ENCODE data around the gene ARL9. TPM values are rescaled to one million over a fixed set of nuclear protein-coding genes. Genes with fewer than 3 reads are reported as not detected.

The ARL9 gene
- total and polyA plus RNA-seq, 9 of the 15 experiments (the other 6 are each of a cell fraction or from before 2014, with no cell fraction given) = 0.10 to 0.15 (median 0.11) TPM; not detected in 6

DNA sequence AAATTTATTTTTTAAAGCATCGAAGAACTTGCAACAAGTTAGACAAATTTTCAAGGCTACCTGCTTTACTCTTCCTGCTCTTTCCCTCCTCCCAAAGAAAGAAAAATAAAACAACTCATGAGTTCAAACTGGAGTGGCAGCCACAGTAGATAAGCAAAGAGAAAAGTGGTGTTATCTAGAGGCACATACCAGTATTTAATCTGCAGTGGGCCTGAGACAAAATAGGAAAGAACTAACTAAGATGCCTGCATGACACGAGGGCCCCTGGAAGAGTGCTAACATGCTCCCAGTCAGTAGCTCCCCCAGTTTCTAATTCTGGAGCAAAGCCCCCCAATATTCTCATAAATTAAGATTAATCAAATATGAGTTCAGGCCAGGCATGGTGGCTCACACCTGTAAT, 7.9 kb downstream of the ARL9 start (continued):
- TF ChIP-seq MTA3 (IDR thresholded peaks at IDR 0.05; ENCODE audit: borderline replicate concordance) = peak; percentile 52; the same call in 1 of the 2 replicates
- no peak for TF ChIP-seq ZBTB26 (CRISPR knock-in tag; IDR thresholded peaks at IDR 0.05)
- no peak for TF ChIP-seq E2F3 (CRISPR knock-in tag; IDR thresholded peaks at IDR 0.05)
- TF ChIP-seq, protein P1, sequence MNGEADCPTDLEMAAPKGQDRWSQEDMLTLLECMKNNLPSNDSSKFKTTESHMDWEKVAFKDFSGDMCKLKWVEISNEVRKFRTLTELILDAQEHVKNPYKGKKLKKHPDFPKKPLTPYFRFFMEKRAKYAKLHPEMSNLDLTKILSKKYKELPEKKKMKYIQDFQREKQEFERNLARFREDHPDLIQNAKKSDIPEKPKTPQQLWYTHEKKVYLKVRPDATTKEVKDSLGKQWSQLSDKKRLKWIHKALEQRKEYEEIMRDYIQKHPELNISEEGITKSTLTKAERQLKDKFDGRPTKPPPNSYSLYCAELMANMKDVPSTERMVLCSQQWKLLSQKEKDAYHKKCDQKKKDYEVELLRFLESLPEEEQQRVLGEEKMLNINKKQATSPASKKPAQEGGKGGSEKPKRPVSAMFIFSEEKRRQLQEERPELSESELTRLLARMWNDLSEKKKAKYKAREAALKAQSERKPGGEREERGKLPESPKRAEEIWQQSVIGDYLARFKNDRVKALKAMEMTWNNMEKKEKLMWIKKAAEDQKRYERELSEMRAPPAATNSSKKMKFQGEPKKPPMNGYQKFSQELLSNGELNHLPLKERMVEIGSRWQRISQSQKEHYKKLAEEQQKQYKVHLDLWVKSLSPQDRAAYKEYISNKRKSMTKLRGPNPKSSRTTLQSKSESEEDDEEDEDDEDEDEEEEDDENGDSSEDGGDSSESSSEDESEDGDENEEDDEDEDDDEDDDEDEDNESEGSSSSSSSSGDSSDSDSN (IDR thresholded peaks at IDR 0.05; ENCODE audit: borderline replicate concordance in 1 of 2, low read depth in 2 of 2, low read length in 2 of 2) = no peak
- peak; percentile 71 for TF ChIP-seq SOX6 (IDR thresholded peaks at IDR 0.05)
- no peak for TF ChIP-seq ZC3H11A (IDR thresholded peaks at IDR 0.05; ENCODE audit: low read depth, low read length)
- TF ChIP-seq MECOM (CRISPR knock-in tag; IDR thresholded peaks at IDR 0.05) = no peak

Measured in K562 (cell line).